Upper lobe of left lung (tissue), 6 donors: ENCODE results near the gene PACS1. TPM values are rescaled to one million over a fixed set of nuclear protein-coding genes. Genes with fewer than 3 reads are reported as not detected.
A peak's percentile ranks its signal among the peaks of the same experiment; 100 is the strongest.

ENCODE experiments used
- ATAC-seq, 2 donors: fragments of 200-7000 bp; cut with Tn5 transposase; one replicate each; pipeline ENCODE4 v1.9.1; 2022; ENCODE audit warnings: mild to moderate bottlenecking in 2 of 2, moderate library complexity in 2 of 2; ENCODE audit not compliant: low FRiP score in 2 of 2
- DNase-seq, 2 donors: peaks; one replicate each; pipeline ENCODE4 v3.0.0-alpha.2; 2019 to 2020
- H3K27ac ChIP-seq, 4 donors: fragments of 200-600 bp; sonication (generic); one replicate each; pipeline ENCODE4 v1.5.1; 2016 to 2019
- H3K27me3 ChIP-seq, 4 donors: fragments of 200-600 bp; sonication (generic); one replicate each; pipeline ENCODE4 v1.5.1; 2017 to 2019
- H3K36me3 ChIP-seq, 4 donors: fragments of 200-600 bp; sonication (generic); one replicate each; pipeline ENCODE4 v1.5.1; 2016 to 2019
- H3K4me1 ChIP-seq, 4 donors: fragments of 200-600 bp; sonication (generic); one replicate each; pipeline ENCODE4 v1.5.1; 2018 to 2019
- H3K4me3 ChIP-seq, 4 donors: fragments of 200-600 bp; sonication (generic); one replicate each; pipeline ENCODE4 v1.5.1; 2017 to 2019; ENCODE audit warnings: mild to moderate bottlenecking in 2 of 4, moderate library complexity in 1 of 4
- H3K9me3 ChIP-seq, 4 donors: fragments of 200-600 bp; sonication (generic); one replicate each; pipeline ENCODE4 v1.5.1; 2018 to 2019
- CTCF ChIP-seq, 6 experiments: fragments of 450-650 bp in 4 of 6; fragments of 200-600 bp in 2 of 6; sonication (generic) in 2 of 6; IDR thresholded peaks; one replicate each; pipeline ENCODE4 v1.5.1; 2016 to 2019; ENCODE audit warnings: antibody characterized with exemption in 6 of 6
- EP300 ChIP-seq, 4 donors: sonication (generic); formaldehyde crosslinking; IDR thresholded peaks; one replicate each; pipeline ENCODE4 v1.5.1; 2017; ENCODE audit warnings: antibody characterized with exemption in 4 of 4, control low read depth in 2 of 4
- POLR2A ChIP-seq, 4 donors: fragments of 450-650 bp; IDR thresholded peaks; one replicate each; pipeline ENCODE4 v1.5.1; 2016 to 2017; ENCODE audit warnings: antibody characterized with exemption in 4 of 4, mild to moderate bottlenecking in 2 of 4
- POLR2AphosphoS5 ChIP-seq, 2 donors: sonication (generic); formaldehyde crosslinking; IDR thresholded peaks; one replicate each; pipeline ENCODE4 v1.5.1; 2017; ENCODE audit warnings: antibody characterized with exemption in 2 of 2
- WGBS, 2 donors: methylation state at CpG; one replicate each; pipeline ENCODE4 v1.1.5; 2017 to 2018; 5-methylcytosine and 5-hydroxymethylcytosine counted together
- total RNA-seq, 6 donors: library from RNA; depleted of rRNA in 4 of 6; stranded (reverse); fragments of >200 nt in 4 of 6; gene quantifications; one replicate each; pipeline versions ENCODE4 v1.1.0 to v1.2.1, GENCODE V29; 2016 to 2021
- donor health status: DM: no; HTN: no; CAD: no; lungs with moderate emphysema.
- donor health status: DM: no; HTN: yes; CAD: no; lungs with severe emphysema.

The PACS1 gene
- total RNA-seq, 6 donors from 2014 or later, result 39.8 to 123 (median 51.1) TPM

- DNase-seq (peak in 1 of 2 donors; percentile 86), ATAC-seq (no peak)
- 94 to 98% methylated on average over 9 to 26 of the region's 26 CpGs for WGBS, 2 donors
- TF ChIP-seq EP300 (IDR thresholded peaks at IDR 0.05) (no peak), POLR2A (IDR thresholded peaks at IDR 0.05) (no peak), CTCF (IDR thresholded peaks at IDR 0.05) (no peak), POLR2AphosphoS5 (IDR thresholded peaks at IDR 0.05) (no peak)
- Histone ChIP-seq H3K4me3 (no peak overlapping the region), H3K4me1 (peaks cover 22 to 28% (median 25%) of the 10 kb centered on the region in 4 donors), H3K36me3 (peaks cover 0 to 49% (median 25%) of the 10 kb centered on the region in 4 donors), H3K27ac (no peak overlapping the region), H3K27me3 (no peaks in the 10 kb centered on the region), H3K9me3 (no peaks in the 10 kb centered on the region)
Observed at GRCh38 chr11:66265531-66266377, 195.7 kb downstream of the PACS1 start.

- Histone ChIP-seq H3K27me3 (no peaks in the 10 kb centered on the region), H3K36me3 (peaks cover 0 to 42% (median 21%) of the 10 kb centered on the region in 4 donors), H3K9me3 (no peaks in the 10 kb centered on the region), H3K27ac (peak overlapping the region; percentile 96 to 98 (median 97)), H3K4me3 (peak overlapping the region in 2 of 4 donors; percentile 79 to 82), H3K4me1 (peaks cover 24 to 33% (median 26%) of the 10 kb centered on the region in 4 donors)
- ATAC-seq (no peak), DNase-seq (peak in 1 of 2 donors; percentile 67)
- 85 to 93% methylated on average over 18 to 19 of the region's 20 CpGs for WGBS, 2 donors
- TF ChIP-seq EP300 (IDR thresholded peaks at IDR 0.05), result no peak
- no peak for TF ChIP-seq CTCF (IDR thresholded peaks at IDR 0.05)
- no peak for TF ChIP-seq POLR2A (IDR thresholded peaks at IDR 0.05)
Observed at GRCh38 chr11:66266378-66267038, 196.4 kb downstream of the PACS1 start.

GRCh38 chr11:66267039-66267378, 196.9 kb downstream of the PACS1 start:
- Histone ChIP-seq H3K36me3 (peaks cover 3 to 42% (median 21%) of the 10 kb centered on the region in 4 donors), H3K9me3 (no peaks in the 10 kb centered on the region), H3K27ac (peak overlapping the region; percentile 96 to 98 (median 97)), H3K27me3 (no peaks in the 10 kb centered on the region), H3K4me3 (peak overlapping the region; percentile 38 to 82 (median 72)), H3K4me1 (peaks cover 25 to 36% (median 26%) of the 10 kb centered on the region in 4 donors)
- ATAC-seq (no peak), DNase-seq (no peak)
- whole genome bisulfite sequencing, 2 donors, result 17 to 22% methylated on average over 12 to 13 of the region's 13 CpGs
- TF ChIP-seq POLR2AphosphoS5 (IDR thresholded peaks at IDR 0.05) (no peak), EP300 (IDR thresholded peaks at IDR 0.05) (no peak), CTCF (IDR thresholded peaks at IDR 0.05) (no peak), POLR2A (IDR thresholded peaks at IDR 0.05) (no peak)

- H3K36me3 ChIP-seq, result peaks cover 3 to 42% (median 23%) of the 10 kb centered on the region in 4 donors
- DNase-seq, result peak; percentile 93 to 98
- no peaks in the 10 kb centered on the region for H3K9me3 ChIP-seq
Observed at GRCh38 chr11:66267379-66268243, 197.5 kb downstream of the PACS1 start.

More at GRCh38 chr11:66267379-66268243, 197.5 kb downstream of the PACS1 start:
- H3K27ac ChIP-seq, result peak overlapping the region; percentile 96 to 98 (median 97)
- whole genome bisulfite sequencing, 2 donors, result 1 to 4% methylated on average over 19 to 60 of the region's 61 CpGs
- peak; percentile 91 to 93 for ATAC-seq
- H3K4me1 ChIP-seq, result peaks cover 25 to 36% (median 26%) of the 10 kb centered on the region in 4 donors
- no peaks in the 10 kb centered on the region for H3K27me3 ChIP-seq
- peak overlapping the region; percentile 38 to 82 (median 72) for H3K4me3 ChIP-seq
- TF ChIP-seq CTCF (IDR thresholded peaks at IDR 0.05) (peak in 3 of 6 experiments; percentile 17 to 41 (median 22)), POLR2A (IDR thresholded peaks at IDR 0.05) (peak in 1 of 4 donors; percentile 46), POLR2AphosphoS5 (IDR thresholded peaks at IDR 0.05) (peak; percentile 77 to 91), EP300 (IDR thresholded peaks at IDR 0.05) (no peak)
